Fibroblast of the aortic adventitia (primary cell): ENCODE measurements around the gene ERC2. TPM values are rescaled to one million over a fixed set of nuclear protein-coding genes. Genes with fewer than 3 reads are reported as not detected.

Experiments used
- DNase-seq: peaks from one replicate; pipeline ENCODE4 v3.0.0-alpha.2; 2010; ENCODE audit warnings: low read depth
- H3K4me3 ChIP-seq: 2 replicates; pipeline ENCODE4 v1.5.1; 2011; ENCODE audit warnings: low read depth, mild to moderate bottlenecking, control low read depth, low read length, moderate library complexity
- total RNA-seq: library from RNA; depleted of rRNA; stranded (reverse); fragments of >200 nt; gene quantifications from 2 replicates; pipeline ENCODE4 v1.2.3, GENCODE V29; 2012; ENCODE audit warnings: low replicate concordance
- TF ChIP-seq, protein P1 (sequence below): IDR thresholded peaks from 2 replicates; pipeline ENCODE4 v1.5.1; 2011; ENCODE audit warnings: mild to moderate bottlenecking, low read length, control low read depth, inconsistent platforms; ENCODE audit not compliant: insufficient read depth

The ERC2 gene
- total RNA-seq, 1 donor: 0.09 TPM

DNA sequence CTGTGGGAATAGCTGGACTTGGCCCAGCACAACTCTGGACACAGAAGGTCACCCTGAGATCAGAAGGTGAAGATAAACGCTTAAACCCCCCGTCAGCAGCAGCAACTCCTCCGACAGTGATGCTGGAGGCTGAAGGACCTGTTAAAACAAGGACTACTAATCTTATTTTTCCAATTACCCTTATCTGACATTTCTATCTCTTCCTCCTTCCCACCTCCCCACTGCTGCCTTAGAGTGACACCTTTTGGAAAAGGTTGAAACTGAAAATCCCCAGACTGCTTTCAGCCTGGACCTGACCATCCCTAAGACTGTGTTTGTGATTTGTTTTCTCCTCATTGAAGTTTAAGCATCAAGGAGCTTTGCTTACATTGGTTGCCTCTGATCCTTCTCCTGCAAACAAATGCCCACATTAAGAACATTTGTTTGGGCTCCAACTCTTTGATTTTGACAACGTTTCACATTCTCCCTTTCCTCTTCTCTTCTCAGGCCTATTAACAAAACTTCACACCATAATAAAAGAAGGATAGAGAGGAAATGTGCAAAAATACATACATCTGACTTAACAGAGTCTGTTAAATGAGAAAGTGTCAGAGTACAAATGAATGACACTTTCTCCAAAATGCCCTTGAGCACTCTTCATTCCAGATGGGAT, 570.6 kb downstream of the ERC2 start:
- TF ChIP-seq, protein P1, sequence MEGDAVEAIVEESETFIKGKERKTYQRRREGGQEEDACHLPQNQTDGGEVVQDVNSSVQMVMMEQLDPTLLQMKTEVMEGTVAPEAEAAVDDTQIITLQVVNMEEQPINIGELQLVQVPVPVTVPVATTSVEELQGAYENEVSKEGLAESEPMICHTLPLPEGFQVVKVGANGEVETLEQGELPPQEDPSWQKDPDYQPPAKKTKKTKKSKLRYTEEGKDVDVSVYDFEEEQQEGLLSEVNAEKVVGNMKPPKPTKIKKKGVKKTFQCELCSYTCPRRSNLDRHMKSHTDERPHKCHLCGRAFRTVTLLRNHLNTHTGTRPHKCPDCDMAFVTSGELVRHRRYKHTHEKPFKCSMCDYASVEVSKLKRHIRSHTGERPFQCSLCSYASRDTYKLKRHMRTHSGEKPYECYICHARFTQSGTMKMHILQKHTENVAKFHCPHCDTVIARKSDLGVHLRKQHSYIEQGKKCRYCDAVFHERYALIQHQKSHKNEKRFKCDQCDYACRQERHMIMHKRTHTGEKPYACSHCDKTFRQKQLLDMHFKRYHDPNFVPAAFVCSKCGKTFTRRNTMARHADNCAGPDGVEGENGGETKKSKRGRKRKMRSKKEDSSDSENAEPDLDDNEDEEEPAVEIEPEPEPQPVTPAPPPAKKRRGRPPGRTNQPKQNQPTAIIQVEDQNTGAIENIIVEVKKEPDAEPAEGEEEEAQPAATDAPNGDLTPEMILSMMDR: no peak
- DNase-seq: no peak

DNA sequence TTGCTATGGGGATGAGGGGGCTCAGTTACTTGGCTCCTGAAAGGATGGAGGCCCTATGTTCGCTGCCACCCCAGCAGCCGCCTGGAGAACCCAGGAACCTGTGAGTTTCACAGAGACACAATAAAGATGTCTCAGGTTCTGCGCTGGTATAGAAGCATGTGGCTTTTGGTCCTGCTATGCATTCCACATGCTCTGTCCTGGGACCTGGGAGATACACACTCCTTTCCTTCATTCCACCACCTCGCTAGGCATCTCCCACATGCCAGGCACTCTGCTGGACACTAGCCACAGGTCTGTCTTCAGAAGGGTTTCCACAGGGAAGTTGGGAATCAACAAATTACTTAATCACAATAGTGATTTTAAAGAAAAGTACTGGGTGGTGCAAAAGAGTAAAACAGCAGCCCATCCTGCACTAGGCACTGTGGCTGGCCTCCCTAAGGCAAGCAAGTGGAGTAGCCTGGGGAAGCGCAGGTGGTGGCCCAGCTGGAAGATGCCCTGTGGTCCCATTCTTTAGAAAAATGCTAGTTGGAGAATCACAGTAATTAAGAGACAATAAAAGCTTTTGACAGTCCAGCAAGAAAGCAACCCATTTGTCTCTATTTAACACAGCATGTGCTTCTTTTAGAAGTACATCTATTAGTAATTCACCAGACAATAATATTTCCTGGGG, 572.2 kb downstream of the ERC2 start:
- DNase-seq: no peak
- no peak overlapping the region for H3K4me3 ChIP-seq

More for the DNA sequence above, 570.6 kb downstream of the ERC2 start:
- no peak overlapping the region for H3K4me3 ChIP-seq

DNA sequence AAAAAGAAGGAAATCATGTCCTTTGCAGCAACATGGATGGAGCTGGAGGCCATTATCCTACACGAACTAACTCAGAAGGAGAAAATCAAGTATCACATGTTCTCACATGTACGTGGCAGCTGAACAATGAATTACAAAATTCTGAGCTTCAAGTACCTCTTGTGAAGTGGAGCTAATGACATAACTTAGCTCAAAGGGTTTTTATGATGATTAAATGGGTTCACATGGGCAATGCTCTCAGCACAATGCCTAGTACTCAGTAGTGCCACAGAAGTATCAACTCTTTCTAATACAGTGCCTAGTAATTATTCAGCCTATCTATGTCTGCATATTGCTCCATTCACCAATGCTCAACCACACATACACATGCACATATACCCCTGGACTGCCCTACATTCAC, 573.7 kb downstream of the ERC2 start:
- TF ChIP-seq, protein P1: no peak
- DNase-seq: no peak
- no peak overlapping the region for H3K4me3 ChIP-seq

More for the DNA sequence above, 572.2 kb downstream of the ERC2 start:
- TF ChIP-seq, protein P1: no peak

DNA sequence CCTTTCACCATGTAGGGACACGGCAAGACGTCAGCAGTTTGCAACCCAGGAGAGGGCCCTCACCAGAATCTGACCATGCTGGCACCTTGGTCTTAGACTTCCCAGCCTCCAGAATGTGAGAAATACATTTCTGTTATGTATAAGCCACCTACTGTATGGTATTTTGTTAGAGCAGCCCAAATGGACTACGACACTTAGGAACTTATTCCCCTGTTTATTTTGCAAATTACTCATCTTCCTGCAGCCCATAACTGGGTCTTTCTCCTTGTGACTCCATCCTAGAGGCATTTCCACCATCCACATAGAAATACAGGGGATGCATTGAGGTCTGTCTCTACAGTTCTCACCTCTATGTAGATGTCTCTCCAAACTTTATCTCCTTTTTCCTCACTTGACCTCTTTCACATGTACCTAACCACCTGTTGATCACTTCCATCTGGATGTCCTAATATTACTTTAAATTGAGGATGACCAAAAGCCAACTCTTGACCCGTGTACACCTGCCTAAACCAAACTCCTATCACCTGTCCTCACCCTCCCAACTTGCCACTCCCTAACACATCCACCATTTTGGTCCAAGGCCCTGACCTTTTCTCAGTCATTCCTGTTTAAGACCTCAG, 575.1 kb downstream of the ERC2 start:
- DNase-seq: no peak
- no peak overlapping the region for H3K4me3 ChIP-seq
- TF ChIP-seq, protein P1: no peak

DNA sequence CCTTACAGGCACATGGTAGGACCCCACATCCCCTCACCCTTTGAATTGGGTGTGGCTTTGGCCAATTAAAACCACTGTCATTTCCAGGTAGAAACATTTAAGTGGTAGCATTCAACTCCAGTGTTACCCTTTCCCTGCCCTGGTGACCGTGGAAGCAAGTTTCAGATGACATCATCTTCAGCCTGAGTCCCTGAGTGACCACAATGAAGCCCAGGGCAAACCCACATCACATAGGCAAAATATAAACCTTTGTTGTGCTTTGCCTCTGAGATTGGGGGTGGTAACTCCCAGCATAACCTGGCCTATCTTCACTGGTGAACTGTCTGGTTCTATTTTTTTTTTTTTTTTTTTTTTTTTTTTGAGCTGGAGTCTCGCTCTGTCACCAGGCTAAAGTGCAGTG, 577.2 kb downstream of the ERC2 start:
- DNase-seq: no peak
- TF ChIP-seq, protein P1: no peak
- H3K4me3 ChIP-seq: no peak overlapping the region

DNA sequence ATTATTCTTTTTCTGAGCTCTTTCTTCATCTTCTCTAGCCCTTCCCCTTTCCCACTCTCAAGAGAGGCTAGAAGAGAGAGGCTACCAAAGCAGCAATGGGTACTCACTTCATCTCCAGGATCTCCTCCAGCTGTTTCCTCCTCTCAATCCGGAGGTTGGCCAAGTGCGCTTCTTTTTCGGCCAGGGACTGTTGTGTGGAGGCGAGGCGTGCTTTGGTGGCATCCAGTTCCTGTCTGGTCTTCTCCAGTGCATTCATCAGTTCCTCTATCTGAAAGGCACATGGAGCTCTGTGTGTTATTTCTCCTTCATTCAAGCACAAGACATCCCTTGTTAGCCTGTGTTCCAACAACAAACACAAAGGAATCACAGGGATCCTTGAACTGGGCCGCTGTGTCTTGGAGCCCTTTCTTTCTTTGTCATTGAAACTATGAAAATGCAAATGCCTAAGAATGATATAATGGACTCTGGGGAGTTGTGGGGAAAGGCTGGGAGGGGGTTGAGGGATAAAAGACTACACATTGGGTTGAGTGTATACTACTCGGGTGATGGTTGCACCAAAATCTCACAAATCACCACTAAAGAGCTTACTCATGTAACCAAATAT, 579.9 kb downstream of the ERC2 start:
- DNase-seq: no peak
- TF ChIP-seq, protein P1: no peak
- no peak overlapping the region for H3K4me3 ChIP-seq
